ENCODE data around the gene TK1.

DNA sequence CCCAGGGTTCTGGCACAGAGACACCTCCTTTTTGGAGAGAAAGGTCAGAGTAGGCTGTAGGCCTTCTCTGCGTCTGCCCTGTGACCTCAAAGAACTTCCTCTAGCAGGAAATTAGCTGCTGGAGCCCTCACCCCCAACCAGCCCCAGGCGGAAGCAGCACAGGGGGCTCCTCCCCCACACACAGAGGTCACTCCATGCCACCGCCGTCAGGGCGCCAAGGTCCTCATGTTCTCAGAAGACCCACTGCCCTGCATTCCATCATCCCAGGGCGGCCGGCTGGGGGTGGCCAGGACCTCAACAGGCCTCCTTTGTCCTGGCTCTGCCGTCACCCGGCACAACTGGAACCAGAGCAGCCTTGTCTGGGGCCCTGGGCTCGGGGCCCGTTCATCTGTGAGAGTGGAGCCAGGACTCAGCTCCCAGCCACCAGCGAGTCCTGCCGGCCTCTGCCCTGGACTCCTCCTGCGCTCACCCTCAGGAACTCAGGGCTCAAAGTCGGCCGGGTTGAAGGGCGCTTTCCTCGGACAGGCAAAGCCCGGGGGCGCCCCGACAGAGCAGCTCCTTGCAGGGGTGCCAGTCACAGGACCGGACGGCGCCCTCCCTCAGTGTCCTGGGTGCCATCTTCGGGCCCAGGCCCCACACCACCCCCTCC is 59.5 kb downstream of the TK1 start:
- TF ChIP-seq EZH2 (IDR thresholded peaks at IDR 0.05; ENCODE audit: low read length, unreplicated experiment), result no peak
- TF ChIP-seq CTCF (conservative IDR thresholded peaks at IDR 0.05; ENCODE audit: low read depth, low read length), result no peak

Data from PC-3 (cell line).